Heart left ventricle (tissue), 16 donors: ENCODE results near the gene GSG1L. TPM values are rescaled to one million over a fixed set of nuclear protein-coding genes. Genes with fewer than 3 reads are reported as not detected.
A peak's percentile ranks its signal among the peaks of the same experiment; 100 is the strongest.
"Not testable (repeated sequence)": the region's sequence is repeated elsewhere in the genome, so short reads cannot be mapped to it uniquely, and the experiment has no call there.

ENCODE experiments used
- ATAC-seq, 4 donors: fragments of 200-7000 bp; cut with Tn5 transposase; one replicate each; pipeline ENCODE4 v1.9.1; 2020 to 2022; ENCODE audit warnings: moderate library complexity in 4 of 4, mild to moderate bottlenecking in 3 of 4, moderate number of reproducible peaks in 1 of 4
- DNase-seq, 5 donors: peaks; one replicate each; pipeline ENCODE4 v3.0.0-alpha.2; 2020
- H3K27ac ChIP-seq, 12 donors: fragments of 200-600 bp; sonication (generic) in 4 of 12; one replicate each; pipeline versions ENCODE4 v1.5.0 to v1.8.0; 2016 to 2022; ENCODE audit warnings: mild to moderate bottlenecking in 2 of 12
- H3K27me3 ChIP-seq, 9 donors: fragments of 200-600 bp; sonication (generic) in 2 of 9; one replicate each; pipeline versions ENCODE4 v1.5.1 to v1.8.0; 2016 to 2022; ENCODE audit warnings: mild to moderate bottlenecking in 3 of 9
- H3K36me3 ChIP-seq, 9 donors: fragments of 200-600 bp; sonication (generic) in 2 of 9; one replicate each; pipeline versions ENCODE4 v1.5.0 to v1.8.0; 2018 to 2022; ENCODE audit warnings: mild to moderate bottlenecking in 2 of 9
- H3K4me1 ChIP-seq, 12 donors: fragments of 200-600 bp; sonication (generic) in 4 of 12; one replicate each; pipeline versions ENCODE4 v1.5.0 to v1.8.0; 2016 to 2022; ENCODE audit warnings: mild to moderate bottlenecking in 3 of 12
- H3K4me3 ChIP-seq, 12 donors: fragments of 200-600 bp; sonication (generic) in 4 of 12; one replicate each; pipeline versions ENCODE4 v1.5.0 to v1.8.0; 2017 to 2022; ENCODE audit warnings: mild to moderate bottlenecking in 9 of 12, moderate library complexity in 4 of 12
- H3K9me3 ChIP-seq, 12 donors: fragments of 200-600 bp; sonication (generic) in 4 of 12; one replicate each; pipeline versions ENCODE4 v1.5.0 to v1.8.0; 2016 to 2022; ENCODE audit warnings: mild to moderate bottlenecking in 1 of 12
- POLR2A ChIP-seq, 2 donors: fragments of 450-650 bp; IDR thresholded peaks; one replicate each; pipeline ENCODE4 v1.6.1; 2017; ENCODE audit warnings: antibody characterized with exemption in 2 of 2, mild to moderate bottlenecking in 2 of 2, moderate library complexity in 2 of 2
- WGBS, 4 donors: extraction: QIAGEN DNeasy Blood & Tissue Kit in 2 of 4; methylation state at CpG; one replicate each; pipeline versions ENCODE4 v1.1.5 to v1.1.7; 2013 to 2018; 5-methylcytosine and 5-hydroxymethylcytosine counted together
- intact Hi-C, 10 donors: fragments of 100-400 bp; cut with DNase I; formaldehyde crosslinking; loops; one replicate each; pipeline versions ENCODE4 v1.11.1 to v1.14.2; 2022
- polyA plus RNA-seq, 2 donors: library from polyadenylated mRNA; stranded (reverse); fragments of 200-250 nt; gene quantifications; one replicate each; pipeline ENCODE4 v1.2.3, GENCODE V29; 2013
- total RNA-seq, 9 donors: library from RNA; depleted of rRNA in 2 of 9; stranded (reverse); fragments of >200 nt in 2 of 9; fragmentation: NEBNext Ultra II Directional in 3 of 9; extraction: Animal tissue kit (Norgen Biotek cat#: 25700) in 3 of 9; gene quantifications; one replicate each; pipeline versions ENCODE4 v1.1.0 to v1.2.4, GENCODE V29; 2016 to 2023
- TF ChIP-seq, protein P1 (sequence below), 12 donors: fragments of 200-600 bp; sonication (generic) in 4 of 12; IDR thresholded peaks; one replicate each; pipeline versions ENCODE4 v1.5.0 to v1.8.0; 2018 to 2022; ENCODE audit warnings: antibody characterized with exemption in 12 of 12, mild to moderate bottlenecking in 5 of 12
- donor health status: ischemic (EF 13 %, LVEDD 7.1; RV severe dilation, severe dysfunction).
- donor health status: healthy with polysubstance abuse.
- donor health status: DM: no; HTN: yes; CAD: no.
- donor health status: DM: no; HTN: no; CAD: no.
- donor health status: ischemic (EF 25% LVEDD 6.9; RV normal size, moderate dysfunction).
- donor health status: ischemic (EF 25% LVEDD 5.7; RV mildly dilated, moderate dysfunction).
- donor health status: healthy.
- donor health status: DM: yes; HTN: yes; CAD: no.
- donor health status: ischemic (EF 35%, LVEDD 5.7; RV mildly dilated, moderate dysfunction).
- donor health status: nonischemic (EF 11% LVEDD 7.7; RV severe dilation, severe dysfunction).
- donor health status: DM: yes; HTN: yes; CAD: no.
- donor health status: PGD.
- donor health status: ischemic (EF 29% LVEDD 5.4; RV normal size, mild dysfunction).
- donor health status: nonischemic (EF 23%, LVEDD 6.1; RV moderate dilation, normal function).

GSG1L gene
- total and polyA plus RNA-seq, 11 donors: 0.11 to 8.7 (median 1.8) TPM; not detected in 4

DNA sequence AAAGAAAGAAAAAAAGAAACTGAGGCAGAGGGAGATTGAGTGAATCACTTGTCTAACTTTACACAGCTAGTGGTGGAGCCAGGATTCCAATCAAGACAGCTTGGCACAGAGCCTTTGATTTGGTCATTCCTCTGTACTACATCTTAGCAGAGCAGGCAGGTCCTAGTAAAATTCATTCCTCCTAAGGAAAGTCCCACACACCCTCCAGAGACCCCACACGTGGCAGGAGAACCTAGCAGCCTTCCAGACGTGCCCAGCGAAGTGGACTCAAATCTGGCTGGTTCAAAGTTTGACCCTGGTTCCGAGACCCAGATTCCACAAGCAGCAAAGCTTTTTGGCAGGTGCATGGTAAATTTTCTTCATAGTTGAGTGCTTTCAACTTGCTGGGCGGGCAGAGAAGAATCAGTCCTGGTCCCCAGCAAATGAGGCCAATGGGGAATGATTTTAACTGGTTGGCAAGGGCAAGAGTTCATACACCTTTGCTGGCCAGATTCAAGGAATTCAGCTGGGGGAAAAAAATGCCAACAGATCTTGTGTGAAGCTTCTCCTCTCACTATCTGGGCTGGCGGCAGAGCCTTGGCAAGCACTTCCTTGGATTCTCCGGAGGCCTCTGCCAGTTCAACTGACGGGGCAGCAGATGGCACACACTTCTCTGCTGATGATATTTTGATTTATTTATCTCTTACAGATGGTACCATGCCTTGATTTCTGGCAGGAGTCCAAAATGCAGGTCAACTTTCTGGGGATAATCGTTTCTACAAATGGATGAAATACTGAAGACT lies 82.4 kb downstream of the GSG1L start:
- peak in 2 of 4 donors; percentile 46 to 65 for ATAC-seq
- H3K4me1 ChIP-seq: peaks cover 0 to 7% (median 0%) of the 10 kb centered on the region in 12 donors
- peak overlapping the region in 4 of 12 donors; percentile 5 to 43 (median 23) for H3K27ac ChIP-seq
- no peaks in the 10 kb centered on the region for H3K27me3 ChIP-seq
- DNase-seq: no peak
- peaks cover 0 to 14% (median 0%) of the 10 kb centered on the region in 12 donors for H3K9me3 ChIP-seq
- no peaks in the 10 kb centered on the region for H3K36me3 ChIP-seq
- TF ChIP-seq, protein P1, sequence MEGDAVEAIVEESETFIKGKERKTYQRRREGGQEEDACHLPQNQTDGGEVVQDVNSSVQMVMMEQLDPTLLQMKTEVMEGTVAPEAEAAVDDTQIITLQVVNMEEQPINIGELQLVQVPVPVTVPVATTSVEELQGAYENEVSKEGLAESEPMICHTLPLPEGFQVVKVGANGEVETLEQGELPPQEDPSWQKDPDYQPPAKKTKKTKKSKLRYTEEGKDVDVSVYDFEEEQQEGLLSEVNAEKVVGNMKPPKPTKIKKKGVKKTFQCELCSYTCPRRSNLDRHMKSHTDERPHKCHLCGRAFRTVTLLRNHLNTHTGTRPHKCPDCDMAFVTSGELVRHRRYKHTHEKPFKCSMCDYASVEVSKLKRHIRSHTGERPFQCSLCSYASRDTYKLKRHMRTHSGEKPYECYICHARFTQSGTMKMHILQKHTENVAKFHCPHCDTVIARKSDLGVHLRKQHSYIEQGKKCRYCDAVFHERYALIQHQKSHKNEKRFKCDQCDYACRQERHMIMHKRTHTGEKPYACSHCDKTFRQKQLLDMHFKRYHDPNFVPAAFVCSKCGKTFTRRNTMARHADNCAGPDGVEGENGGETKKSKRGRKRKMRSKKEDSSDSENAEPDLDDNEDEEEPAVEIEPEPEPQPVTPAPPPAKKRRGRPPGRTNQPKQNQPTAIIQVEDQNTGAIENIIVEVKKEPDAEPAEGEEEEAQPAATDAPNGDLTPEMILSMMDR (IDR thresholded peaks at IDR 0.05): peak in 1 of 12 donors; percentile 22
- no peak for TF ChIP-seq POLR2A (IDR thresholded peaks at IDR 0.05)
- 32 to 54% (median 44%) methylated on average over 9 of the region's 9 CpGs for WGBS, 4 donors
- intact Hi-C loops: no loop called here
- H3K4me3 ChIP-seq: no peak overlapping the region

DNA sequence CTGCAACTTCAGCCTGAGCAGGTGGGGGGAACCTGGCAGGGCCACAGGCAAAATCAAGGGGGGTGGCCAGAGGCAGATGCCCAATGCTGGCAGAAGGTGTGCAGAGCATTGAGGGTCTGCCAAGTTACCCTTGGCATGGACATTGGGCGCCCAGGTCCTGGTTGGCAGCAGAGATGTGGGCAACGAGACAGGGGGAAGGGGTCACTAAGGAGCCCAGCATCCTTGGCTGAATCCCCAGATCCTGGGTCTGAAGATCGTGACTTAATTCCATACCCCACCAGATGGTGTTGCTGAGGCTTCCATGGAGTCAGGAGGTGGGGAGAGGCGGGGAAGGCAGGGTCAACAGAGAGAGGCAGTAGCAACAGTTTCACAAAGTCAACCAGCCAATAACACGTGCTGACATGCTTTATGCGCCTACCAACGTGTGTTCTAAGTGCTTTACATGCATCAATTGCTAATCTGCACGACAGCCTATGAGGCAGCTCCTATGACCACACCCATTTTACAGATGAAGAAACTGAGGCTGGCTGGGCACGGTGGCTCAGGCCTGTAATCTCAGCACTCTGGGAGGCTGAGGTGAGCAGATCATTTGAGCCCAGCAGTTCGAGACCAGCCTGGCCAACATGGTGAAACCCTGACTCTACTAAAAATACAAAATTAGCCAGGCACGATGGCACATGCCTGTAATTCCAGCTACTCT lies 83.3 kb downstream of the GSG1L start:
- 58 to 73% (median 64%) methylated on average over 10 to 11 of the region's 11 CpGs for WGBS, 4 donors
- TF ChIP-seq, protein P1 (IDR thresholded peaks at IDR 0.05): no peak
- Histone ChIP-seq H3K4me3 (no peak overlapping the region), H3K27me3 (no peaks in the 10 kb centered on the region), H3K4me1 (peaks cover 0 to 7% (median 0%) of the 10 kb centered on the region in 12 donors), H3K36me3 (no peaks in the 10 kb centered on the region), H3K27ac (peak overlapping the region in 1 of 12 donors; percentile 43), H3K9me3 (peaks cover 0 to 14% (median 0%) of the 10 kb centered on the region in 12 donors)
- ATAC-seq (peak in 3 of 4 donors; percentile 16 to 34 (median 17)), DNase-seq (no peak)
- intact Hi-C loops: no loop called here

DNA sequence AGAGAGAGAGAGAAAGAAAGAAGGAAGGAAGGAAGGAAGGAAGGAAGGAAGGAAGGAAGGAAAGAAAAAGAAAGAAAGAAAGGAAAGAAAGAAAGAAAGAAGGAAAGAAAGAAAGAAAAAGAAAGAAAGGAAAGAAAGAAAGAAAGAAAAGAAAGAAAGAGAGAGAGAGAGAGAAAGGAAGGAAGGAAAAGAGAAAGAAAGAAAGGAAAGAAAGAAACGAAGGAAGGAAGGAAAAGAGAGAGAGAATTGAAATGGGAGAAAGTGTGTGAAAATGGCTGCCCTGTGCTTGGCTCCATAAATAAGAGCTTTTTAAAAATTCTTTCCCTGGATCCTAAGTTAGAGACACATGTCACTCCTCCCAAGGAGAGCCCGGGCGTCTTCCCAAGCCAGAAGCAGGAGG lies 83.8 kb downstream of the GSG1L start:
- H3K27me3 ChIP-seq, H3K36me3 ChIP-seq, DNase-seq, H3K4me3 ChIP-seq, H3K4me1 ChIP-seq, H3K27ac ChIP-seq, ATAC-seq: not testable (repeated sequence)
- intact Hi-C loops: loop anchor here in 3 of 10 donors (5.0 to 10.0 kb wide), 3 partner anchors 65 to 335 kb away; no protein-coding TSS in a partner anchor
- WGBS, 4 donors: 50 to 63% (median 58%) methylated on average over 3 of the region's 3 CpGs
- H3K9me3 ChIP-seq: peaks cover 0 to 14% (median 0%) of the 10 kb centered on the region in 12 donors

DNA sequence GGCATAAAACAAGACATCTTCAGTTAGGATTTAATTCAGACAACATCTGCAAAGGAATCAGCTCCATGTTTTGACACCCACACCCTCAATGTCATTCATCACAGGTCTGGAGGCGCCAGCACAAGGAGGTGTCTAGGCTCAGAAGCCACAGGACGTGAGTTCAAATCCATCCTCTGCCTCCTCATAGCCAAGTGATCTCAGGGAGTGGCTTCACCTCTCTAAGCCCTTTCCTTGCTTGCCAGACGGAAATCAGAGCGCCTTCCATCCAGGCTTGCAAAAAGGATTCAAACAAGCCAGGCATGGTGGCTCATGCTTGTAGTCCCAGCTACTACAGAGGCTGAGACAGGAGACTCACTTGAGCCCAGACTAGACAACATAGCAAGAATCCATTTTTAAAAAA lies 84.6 kb downstream of the GSG1L start:
- intact Hi-C loops: loop anchor here in 3 of 10 donors (5.0 to 10.0 kb wide), 3 partner anchors 66 to 334 kb away; no protein-coding TSS in a partner anchor
- peaks cover 0 to 14% (median 0%) of the 10 kb centered on the region in 12 donors for H3K9me3 ChIP-seq
- TF ChIP-seq, protein P1 (IDR thresholded peaks at IDR 0.05): no peak
- no peak for TF ChIP-seq POLR2A (IDR thresholded peaks at IDR 0.05)
- ATAC-seq: no peak
- no peaks in the 10 kb centered on the region for H3K27me3 ChIP-seq
- no peak for DNase-seq
- H3K4me3 ChIP-seq: no peak overlapping the region
- no peaks in the 10 kb centered on the region for H3K36me3 ChIP-seq
- H3K4me1 ChIP-seq: peaks cover 0 to 7% (median 0%) of the 10 kb centered on the region in 12 donors
- WGBS, 4 donors: 81 to 85% (median 82%) methylated on average over 4 of the region's 4 CpGs
- no peak overlapping the region for H3K27ac ChIP-seq
